HepG2 (cell line): ENCODE measurements around the gene LCN2. TPM values are rescaled to one million over a fixed set of nuclear protein-coding genes. Genes with fewer than 3 reads are reported as not detected.

ENCODE experiments used
- AKNA ChIP-seq: sonication (generic); formaldehyde crosslinking; IDR thresholded peaks from 2 replicates; pipeline ENCODE4 v1.4.0; 2020; ENCODE audit warnings: missing genetic modification reagents, borderline replicate concordance
- BORCS8-MEF2B ChIP-seq: sonication (generic); formaldehyde crosslinking; IDR thresholded peaks from 2 replicates; pipeline ENCODE4 v1.8.0; 2022; ENCODE audit warnings: mild to moderate bottlenecking, missing genetic modification reagents
- HMGXB4 ChIP-seq, 2 experiments: sonication (generic) in 1 of 2; formaldehyde crosslinking in 1 of 2; IDR thresholded peaks; 2 replicates each; pipeline versions ENCODE4 v1.4.0 to v1.6.1; 2018 to 2020; ENCODE audit warnings: missing genetic modification reagents in 2 of 2, borderline replicate concordance in 1 of 2, low read depth in 1 of 2, mild to moderate bottlenecking in 1 of 2, missing biosample characterization in 1 of 2
- KDM5B ChIP-seq: sonication (generic); formaldehyde crosslinking; IDR thresholded peaks from 2 replicates; pipeline ENCODE4 v1.4.0; 2020; ENCODE audit warnings: missing genetic modification reagents, mild to moderate bottlenecking, borderline replicate concordance
- PAWR ChIP-seq: sonication (generic); formaldehyde crosslinking; IDR thresholded peaks from 2 replicates; pipeline ENCODE4 v1.4.0; 2020; ENCODE audit warnings: missing genetic modification reagents, mild to moderate bottlenecking, borderline replicate concordance
- SAP130 ChIP-seq: IDR thresholded peaks from 2 replicates; pipeline ENCODE4 v1.6.1; 2016; ENCODE audit warnings: low read depth
- ZEB1 ChIP-seq: IDR thresholded peaks from 2 replicates; pipeline ENCODE4 v1.6.1; 2012; ENCODE audit warnings: mild to moderate bottlenecking, low read depth, inconsistent platforms; ENCODE audit not compliant: insufficient replicate concordance
- ZNF543 ChIP-seq: sonication (generic); formaldehyde crosslinking; IDR thresholded peaks from 2 replicates; pipeline ENCODE4 v1.4.0; 2020; ENCODE audit warnings: mild to moderate bottlenecking, missing genetic modification reagents
- ZNF644 ChIP-seq: IDR thresholded peaks from 2 replicates; pipeline ENCODE4 v1.6.1; 2016; ENCODE audit warnings: low read depth
- ZNF672 ChIP-seq: sonication (generic); formaldehyde crosslinking; IDR thresholded peaks from 2 replicates; pipeline ENCODE4 v1.8.1; 2022; ENCODE audit warnings: missing genetic modification reagents
- ZNF800 ChIP-seq: sonication (generic); formaldehyde crosslinking; IDR thresholded peaks from 2 replicates; pipeline ENCODE4 v1.4.0; 2020; ENCODE audit warnings: missing genetic modification reagents
- polyA plus RNA-seq, 8 experiments: library from polyadenylated mRNA; depleted of rRNA in 3 of 8; stranded (reverse) in 7 of 8; unstranded in 1 of 8; fragments of >200 nt; fragmentation: Illumina TruSeq in 4 of 8; extraction: Trizol in 4 of 8; gene quantifications; 2 replicates each; pipeline versions ENCODE4 v1.2.1 to v1.2.3, GENCODE V29; 2011 to 2016; ENCODE audit warnings: low read depth in 4 of 8, missing spikeins in 1 of 8, mixed read lengths in 1 of 8; ENCODE audit not compliant: insufficient read depth in 1 of 8
- total RNA-seq, 5 experiments: library from RNA; depleted of rRNA; stranded (reverse); fragments of >200 nt; fragmentation: Illumina TruSeq; extraction: Trizol; gene quantifications; 2 replicates each; pipeline ENCODE4 v1.2.3, GENCODE V29; 2016; ENCODE audit warnings: low read depth in 1 of 5
- TF ChIP-seq, protein P1 (sequence below): sonication (generic); formaldehyde crosslinking; IDR thresholded peaks from 2 replicates; pipeline ENCODE4 v1.4.0; 2020; ENCODE audit warnings: low read depth, missing genetic modification reagents

LCN2 gene
- total and polyA plus RNA-seq, 2 of the 13 experiments (the other 11 are each of a cell fraction or from before 2014, with no cell fraction given), result 0.38 to 1.4 TPM

- TF ChIP-seq BORCS8-MEF2B (CRISPR knock-in tag) (peak; percentile 82), KDM5B (CRISPR knock-in tag) (peak; percentile 96), ZEB1 (no peak), ZNF644 (CRISPR knock-in tag) (peak; percentile 60), ZNF672 (CRISPR knock-in tag) (0 out of 2 replicates have a peak, but pooled peaks have one; percentile 37), HMGXB4 (CRISPR knock-in tag; IDR thresholded peaks at IDR 0.05; ENCODE audit: borderline replicate concordance in 1 of 2, low read depth in 1 of 2) (peak; percentile 40 to 82; a peak in 2 of 4 replicates), ZNF800 (CRISPR knock-in tag) (0 out of 2 replicates have a peak, but pooled peaks have one; percentile 32), PAWR (CRISPR knock-in tag) (no peak; the same call in 1 of the 2 replicates), SAP130 (CRISPR knock-in tag) (peak; percentile 98), AKNA (CRISPR knock-in tag) (no peak), ZNF543 (peak; percentile 97)
- TF ChIP-seq, protein P1, sequence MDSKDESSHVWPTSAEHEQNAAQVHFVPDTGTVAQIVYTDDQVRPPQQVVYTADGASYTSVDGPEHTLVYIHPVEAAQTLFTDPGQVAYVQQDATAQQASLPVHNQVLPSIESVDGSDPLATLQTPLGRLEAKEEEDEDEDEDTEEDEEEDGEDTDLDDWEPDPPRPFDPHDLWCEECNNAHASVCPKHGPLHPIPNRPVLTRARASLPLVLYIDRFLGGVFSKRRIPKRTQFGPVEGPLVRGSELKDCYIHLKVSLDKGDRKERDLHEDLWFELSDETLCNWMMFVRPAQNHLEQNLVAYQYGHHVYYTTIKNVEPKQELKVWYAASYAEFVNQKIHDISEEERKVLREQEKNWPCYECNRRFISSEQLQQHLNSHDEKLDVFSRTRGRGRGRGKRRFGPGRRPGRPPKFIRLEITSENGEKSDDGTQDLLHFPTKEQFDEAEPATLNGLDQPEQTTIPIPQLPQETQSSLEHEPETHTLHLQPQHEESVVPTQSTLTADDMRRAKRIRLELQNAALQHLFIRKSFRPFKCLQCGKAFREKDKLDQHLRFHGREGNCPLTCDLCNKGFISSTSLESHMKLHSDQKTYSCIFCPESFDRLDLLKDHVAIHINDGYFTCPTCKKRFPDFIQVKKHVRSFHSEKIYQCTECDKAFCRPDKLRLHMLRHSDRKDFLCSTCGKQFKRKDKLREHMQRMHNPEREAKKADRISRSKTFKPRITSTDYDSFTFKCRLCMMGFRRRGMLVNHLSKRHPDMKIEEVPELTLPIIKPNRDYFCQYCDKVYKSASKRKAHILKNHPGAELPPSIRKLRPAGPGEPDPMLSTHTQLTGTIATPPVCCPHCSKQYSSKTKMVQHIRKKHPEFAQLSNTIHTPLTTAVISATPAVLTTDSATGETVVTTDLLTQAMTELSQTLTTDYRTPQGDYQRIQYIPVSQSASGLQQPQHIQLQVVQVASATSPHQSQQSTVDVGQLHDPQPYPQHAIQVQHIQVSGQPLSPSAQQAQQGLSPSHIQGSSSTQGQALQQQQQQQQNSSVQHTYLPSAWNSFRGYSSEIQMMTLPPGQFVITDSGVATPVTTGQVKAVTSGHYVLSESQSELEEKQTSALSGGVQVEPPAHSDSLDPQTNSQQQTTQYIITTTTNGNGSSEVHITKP (CRISPR knock-in tag), result peak; percentile 77; the same call in 1 of the 2 replicates
These were observed 46.2 kb upstream of the LCN2 start (continued) for GRCh38 chr9:128102861-128103588.
